ENCODE measurements around the gene CHTF8.
A peak's percentile ranks its signal among the peaks of the same experiment; 100 is the strongest.
"Not testable (repeated sequence)": the region's sequence is repeated elsewhere in the genome, so short reads cannot be mapped to it uniquely, and the experiment has no call there.

The CHTF8 gene

GRCh38 chr16:69150146-69150865 lies 17.9 kb upstream of the CHTF8 start:
- TF ChIP-seq CTCF (IDR thresholded peaks at IDR 0.05; ENCODE audit: insufficient read depth, low read depth, low read length, missing control alignments) = peak; percentile 61
- peak; percentile 73 for DNase-seq (ENCODE audit: low read depth)
- no peak overlapping the region for H3K4me3 ChIP-seq (ENCODE audit: low read depth, low read length)

- not testable (repeated sequence) for DNase-seq (ENCODE audit: low read depth); H3K4me3 ChIP-seq (ENCODE audit: low read depth, low read length)
Observed at GRCh38 chr16:69149621-69150020, 17.2 kb upstream of the CHTF8 start.

- TF ChIP-seq CTCF (IDR thresholded peaks at IDR 0.05; ENCODE audit: insufficient read depth, low read depth, low read length, missing control alignments) = no peak
- no peak overlapping the region for H3K4me3 ChIP-seq (ENCODE audit: low read depth, low read length)
- no peak for DNase-seq (ENCODE audit: low read depth)
Observed at GRCh38 chr16:69145658-69146057, 13.3 kb upstream of the CHTF8 start.

- H3K4me3 ChIP-seq (ENCODE audit: low read depth, low read length) = no peak overlapping the region
- TF ChIP-seq CTCF (IDR thresholded peaks at IDR 0.05; ENCODE audit: insufficient read depth, low read depth, low read length, missing control alignments) = no peak
- DNase-seq (ENCODE audit: low read depth) = no peak
Observed at GRCh38 chr16:69143116-69143515, 10.7 kb upstream of the CHTF8 start.

GRCh38 chr16:69141936-69142335 lies 9.5 kb upstream of the CHTF8 start:
- no peak overlapping the region for H3K4me3 ChIP-seq (ENCODE audit: low read depth, low read length)
- DNase-seq (ENCODE audit: low read depth) = no peak
- no peak for TF ChIP-seq CTCF (IDR thresholded peaks at IDR 0.05; ENCODE audit: insufficient read depth, low read depth, low read length, missing control alignments)

GRCh38 chr16:69141014-69141413 lies 8.6 kb upstream of the CHTF8 start:
- H3K4me3 ChIP-seq (ENCODE audit: low read depth, low read length) = no peak overlapping the region
- no peak for TF ChIP-seq CTCF (IDR thresholded peaks at IDR 0.05; ENCODE audit: insufficient read depth, low read depth, low read length, missing control alignments)
- DNase-seq (ENCODE audit: low read depth) = no peak

- not testable (repeated sequence) for DNase-seq (ENCODE audit: low read depth); H3K4me3 ChIP-seq (ENCODE audit: low read depth, low read length)
Observed at GRCh38 chr16:69139464-69139863, 7.1 kb upstream of the CHTF8 start.

- no peak overlapping the region for H3K4me3 ChIP-seq (ENCODE audit: low read depth, low read length)
- no peak for TF ChIP-seq CTCF (IDR thresholded peaks at IDR 0.05; ENCODE audit: insufficient read depth, low read depth, low read length, missing control alignments)
- no peak for DNase-seq (ENCODE audit: low read depth)
Observed at GRCh38 chr16:69138608-69139007, 6.2 kb upstream of the CHTF8 start.
